HG02981 (cell line): ENCODE data around the gene TDP2.

Experiments used
- ATAC-seq: cut with Tn5 transposase; IDR thresholded peaks from one replicate; pipeline ENCODE4 v1.9.1; 2021; ENCODE audit warnings: mild to moderate bottlenecking, moderate library complexity; ENCODE audit not compliant: unreplicated experiment

Gene TDP2

GRCh38 chr6:24606200-24606930, 60.3 kb downstream of the TDP2 start:
- no peak for ATAC-seq

GRCh38 chr6:24603241-24603640, 63.5 kb downstream of the TDP2 start:
- ATAC-seq: no peak

- no peak for ATAC-seq
These were observed 65.8 kb downstream of the TDP2 start for GRCh38 chr6:24600903-24601302.
